B cell (primary cell): ENCODE data around the gene RIC3. TPM values are rescaled to one million over a fixed set of nuclear protein-coding genes. Genes with fewer than 3 reads are reported as not detected.

Experiments used
- ATAC-seq: fragments of 200-7000 bp; cut with Tn5 transposase; one replicate; pipeline ENCODE4 v1.10.0; 2021; ENCODE audit warnings: low read depth, mild to moderate bottlenecking, moderate number of reproducible peaks, moderate library complexity
- CTCF ChIA-PET: fragments of 350-600 bp; sonication (Branson Sonifier 250); formaldehyde crosslinking; loops from one replicate; lab custom pipeline; 2021; ENCODE audit warnings: antibody characterized with exemption, inconsistent platforms; lab: Charles Lee
- POLR2A ChIA-PET: fragments of 350-600 bp; sonication (Branson Sonifier 250); formaldehyde crosslinking; loops from one replicate; lab custom pipeline; 2021; ENCODE audit warnings: antibody characterized with exemption; lab: Charles Lee
- DNase-seq: peaks from one replicate; pipeline ENCODE4 v3.0.0; 2013
- H2AFZ ChIP-seq: 2 replicates; pipeline ENCODE4 v1.6.1; 2012; ENCODE audit warnings: mild to moderate bottlenecking, low read depth, low read length; ENCODE audit not compliant: insufficient read depth, poor library complexity, severe bottlenecking
- H3K27ac ChIP-seq, 2 donors: 1 replicate in 1 of 2; 2 replicates in 1 of 2; pipeline ENCODE4 v1.5.1; 2012 to 2013; ENCODE audit warnings: low read length in 2 of 2, mild to moderate bottlenecking in 2 of 2, moderate library complexity in 1 of 2
- H3K27me3 ChIP-seq, 4 experiments: fragments of 200-600 bp in 1 of 4; sonication (generic) in 1 of 4; replicated peaks in 1 of 4; 1 replicate in 2 of 4; 2 replicates in 2 of 4; pipeline versions ENCODE4 v1.6.1 to v1.7.0; 2013 to 2016; ENCODE audit warnings: low read length in 3 of 4, mild to moderate bottlenecking in 2 of 4, mixed read lengths in 1 of 4, moderate library complexity in 1 of 4; ENCODE audit not compliant: insufficient read depth in 4 of 4, control insufficient read depth in 3 of 4; ENCODE audit errors: control extremely low read depth in 1 of 4
- H3K36me3 ChIP-seq, 2 experiments: replicated peaks in 1 of 2; 1 replicate in 1 of 2; 2 replicates in 1 of 2; pipeline versions ENCODE4 v1.6.1 to v1.7.1; 2013; ENCODE audit warnings: low read length in 1 of 2; ENCODE audit not compliant: insufficient read depth in 2 of 2, control insufficient read depth in 1 of 2; ENCODE audit errors: control extremely low read depth in 1 of 2, extremely low read depth in 1 of 2
- H3K4me1 ChIP-seq, 2 donors: fragments of 200-600 bp in 1 of 2; sonication (generic) in 1 of 2; 1 replicate in 1 of 2; 2 replicates in 1 of 2; pipeline versions ENCODE4 v1.5.1 to v1.6.1; 2013 to 2017; ENCODE audit warnings: low read length in 2 of 2; ENCODE audit not compliant: control insufficient read depth in 2 of 2, insufficient read depth in 2 of 2
- H3K4me2 ChIP-seq: replicated peaks from 2 replicates; pipeline ENCODE3; 2012; ENCODE audit warnings: mild to moderate bottlenecking, low read depth, low read length; ENCODE audit not compliant: poor library complexity, severe bottlenecking
- H3K4me3 ChIP-seq, 5 experiments: fragments of 200-600 bp in 1 of 5; sonication (generic) in 1 of 5; 1 replicate in 3 of 5; 2 replicates in 2 of 5; pipeline versions ENCODE4 v1.5.1 to v1.7.0; 2011 to 2016; ENCODE audit warnings: low read length in 4 of 5, mild to moderate bottlenecking in 4 of 5, low read depth in 2 of 5, control low read depth in 1 of 5, moderate library complexity in 1 of 5; ENCODE audit not compliant: insufficient read depth in 1 of 5; ENCODE audit errors: control extremely low read depth in 1 of 5, extremely low read depth in 1 of 5
- H3K79me2 ChIP-seq: fragments of 200-600 bp; sonication (generic); one replicate; pipeline ENCODE4 v1.6.0; 2016; ENCODE audit warnings: low read length; ENCODE audit not compliant: control insufficient read depth, insufficient read depth
- H3K9ac ChIP-seq: fragments of 200-600 bp; sonication (generic); 2 replicates; pipeline ENCODE4 v1.6.1; 2017; ENCODE audit warnings: mild to moderate bottlenecking, low read length, moderate library complexity
- H3K9me3 ChIP-seq, 3 donors: one replicate each; pipeline versions ENCODE4 v1.6.1 to v1.7.1; 2013; ENCODE audit warnings: low read length in 2 of 3; ENCODE audit not compliant: control insufficient read depth in 2 of 3, insufficient read depth in 1 of 3; ENCODE audit errors: control extremely low read depth in 1 of 3
- H4K20me1 ChIP-seq: 2 replicates; pipeline ENCODE4 v1.6.0; 2012; ENCODE audit warnings: mild to moderate bottlenecking, low read length; ENCODE audit not compliant: insufficient read depth, control insufficient read depth, poor library complexity, severe bottlenecking
- H3K27ac Mint-ChIP-seq: one replicate; pipeline ENCODE4 v1.8.0; 2021; ENCODE audit warnings: mixed read lengths
- H3K27me3 Mint-ChIP-seq: one replicate; pipeline ENCODE4 v1.8.0; 2021; ENCODE audit warnings: mixed read lengths
- H3K4me1 Mint-ChIP-seq: one replicate; pipeline ENCODE4 v1.8.0; 2021; ENCODE audit warnings: mixed read lengths
- H3K4me3 Mint-ChIP-seq: one replicate; pipeline ENCODE4 v1.8.0; 2021; ENCODE audit warnings: mixed read lengths
- H3K9me3 Mint-ChIP-seq: one replicate; pipeline ENCODE4 v1.8.0; 2022; ENCODE audit warnings: mixed read lengths; ENCODE audit not compliant: insufficient read depth
- EZH2 ChIP-seq: IDR thresholded peaks from 2 replicates; pipeline ENCODE4 v1.6.1; 2012; ENCODE audit warnings: borderline replicate concordance, low read depth, mild to moderate bottlenecking, moderate library complexity, low read length; ENCODE audit not compliant: insufficient read depth, poor library complexity, severe bottlenecking
- WGBS: methylation state at CpG from one replicate; pipeline ENCODE4 v1.1.5; 2013; ENCODE audit warnings: missing lambda C conversion rate; ENCODE audit not compliant: insufficient coverage; 5-methylcytosine and 5-hydroxymethylcytosine counted together
- intact Hi-C: fragments of 100-400 bp; cut with micrococcal nuclease; formaldehyde crosslinking; loops from one replicate; pipeline ENCODE4 v1.10.0; 2022
- polyA plus RNA-seq: library from polyadenylated mRNA; depleted of rRNA; stranded (reverse); fragments of >200 nt; gene quantifications from 2 replicates; pipeline ENCODE4 v1.2.3, GENCODE V29; 2012
- total RNA-seq, 2 donors: library from RNA; stranded (reverse); fragments of 120-200 nt in 1 of 2; gene quantifications; 1 replicate in 1 of 2; 2 replicates in 1 of 2; pipeline versions ENCODE4 v1.2.3 to v1.2.4, GENCODE V29; 2013 to 2022
- TF ChIP-seq, protein P1 (sequence below): fragments of 200-600 bp; IDR thresholded peaks from one replicate; pipeline ENCODE4 v1.8.0; 2022; ENCODE audit warnings: antibody characterized with exemption, mild to moderate bottlenecking

The RIC3 gene
- total and polyA plus RNA-seq, 2 donors (not counting 1 experiment from before 2014, with no cell fraction given), result 62.4 to 74.6 TPM

DNA sequence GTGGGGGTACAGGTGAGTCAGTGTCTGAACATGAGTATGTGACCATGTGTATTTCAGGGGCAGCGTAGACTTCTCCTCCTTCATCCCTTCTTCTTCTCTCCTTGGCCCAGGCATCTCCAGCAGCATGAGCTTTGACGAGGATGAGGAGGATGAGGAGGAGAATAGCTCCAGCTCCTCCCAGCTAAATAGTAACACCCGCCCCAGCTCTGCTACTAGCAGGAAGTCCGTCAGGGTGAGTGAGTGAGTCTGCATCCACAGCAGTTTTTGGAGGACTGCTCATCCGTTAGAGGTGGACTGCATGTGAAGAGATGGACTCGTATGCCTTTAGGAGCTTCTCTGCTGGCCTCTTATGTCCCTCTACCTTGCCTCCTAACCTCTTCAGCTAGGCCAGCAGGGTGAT, 72.2 kb downstream of the RIC3 start:
- WGBS, result 82% methylated on average over 4 of the region's 6 CpGs
- H3K27ac Mint-ChIP-seq, result no peak overlapping the region
- Histone ChIP-seq H3K4me2 (no peak overlapping the region), H4K20me1 (no peaks in the 10 kb centered on the region), H3K79me2 (no peaks in the 10 kb centered on the region), H3K36me3 (no peaks in the 10 kb centered on the region), H2AFZ (no peak overlapping the region), H3K4me1 (peaks cover 0 to 5% of the 10 kb centered on the region in 2 donors), H3K9ac (no peak overlapping the region), H3K27me3 (no peaks in the 10 kb centered on the region), H3K4me3 (no peak overlapping the region), H3K27ac (no peak overlapping the region), H3K9me3 (no peaks in the 10 kb centered on the region)
- H3K27me3 Mint-ChIP-seq, result no peaks in the 10 kb centered on the region
- no peak overlapping the region for H3K4me3 Mint-ChIP-seq
- H3K9me3 Mint-ChIP-seq, result no peaks in the 10 kb centered on the region
- intact Hi-C loops, result no loop called here
- POLR2A ChIA-PET, result no interaction called here
- CTCF ChIA-PET, result interaction anchor here (0.9 to 6.9 kb wide), 5 partner anchors 8 to 999 kb away, joined by 5 to 121 read pairs (median 22); no protein-coding TSS in a partner anchor
- DNase-seq (no peak), ATAC-seq (no peak)
- TF ChIP-seq EZH2, result no peak
- TF ChIP-seq, protein P1, sequence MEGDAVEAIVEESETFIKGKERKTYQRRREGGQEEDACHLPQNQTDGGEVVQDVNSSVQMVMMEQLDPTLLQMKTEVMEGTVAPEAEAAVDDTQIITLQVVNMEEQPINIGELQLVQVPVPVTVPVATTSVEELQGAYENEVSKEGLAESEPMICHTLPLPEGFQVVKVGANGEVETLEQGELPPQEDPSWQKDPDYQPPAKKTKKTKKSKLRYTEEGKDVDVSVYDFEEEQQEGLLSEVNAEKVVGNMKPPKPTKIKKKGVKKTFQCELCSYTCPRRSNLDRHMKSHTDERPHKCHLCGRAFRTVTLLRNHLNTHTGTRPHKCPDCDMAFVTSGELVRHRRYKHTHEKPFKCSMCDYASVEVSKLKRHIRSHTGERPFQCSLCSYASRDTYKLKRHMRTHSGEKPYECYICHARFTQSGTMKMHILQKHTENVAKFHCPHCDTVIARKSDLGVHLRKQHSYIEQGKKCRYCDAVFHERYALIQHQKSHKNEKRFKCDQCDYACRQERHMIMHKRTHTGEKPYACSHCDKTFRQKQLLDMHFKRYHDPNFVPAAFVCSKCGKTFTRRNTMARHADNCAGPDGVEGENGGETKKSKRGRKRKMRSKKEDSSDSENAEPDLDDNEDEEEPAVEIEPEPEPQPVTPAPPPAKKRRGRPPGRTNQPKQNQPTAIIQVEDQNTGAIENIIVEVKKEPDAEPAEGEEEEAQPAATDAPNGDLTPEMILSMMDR, result no peak
- peaks cover 2% of the 10 kb centered on the region for H3K4me1 Mint-ChIP-seq

DNA sequence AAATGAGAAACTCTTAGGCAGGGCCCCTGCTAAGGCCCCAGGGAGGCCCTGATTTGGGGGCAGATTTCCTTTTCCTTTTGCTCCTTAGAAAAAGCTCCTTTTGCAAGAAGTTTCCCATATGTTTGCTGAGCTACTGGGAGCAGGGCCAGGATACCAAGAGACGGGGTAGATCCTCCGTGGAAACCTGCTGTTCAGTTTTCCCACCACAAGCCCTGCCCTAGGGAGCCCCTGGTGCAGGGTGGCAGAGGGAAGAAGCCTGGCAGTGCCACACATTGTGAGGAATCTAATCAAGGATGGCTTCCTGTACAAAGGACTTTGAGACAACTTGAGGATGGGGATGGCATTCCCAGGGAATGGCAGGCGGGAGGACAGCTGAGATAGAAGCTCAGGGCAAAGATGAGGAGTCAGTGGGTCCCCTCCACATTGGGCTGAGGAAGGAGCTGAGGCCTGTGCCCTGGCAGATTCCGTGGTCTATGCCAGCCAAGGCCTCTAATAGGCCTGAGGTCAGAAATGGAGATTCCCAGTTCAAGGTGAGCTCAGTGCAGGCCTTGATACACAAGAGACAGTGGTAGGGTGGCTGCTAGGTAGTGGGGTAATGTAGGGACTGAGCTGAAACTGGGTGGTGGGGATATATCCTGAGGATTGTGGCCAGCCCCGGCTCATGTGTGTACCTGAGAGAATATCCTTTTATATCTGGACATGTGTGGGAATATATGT, 72.9 kb downstream of the RIC3 start:
- no peaks in the 10 kb centered on the region for H3K27me3 Mint-ChIP-seq
- H2AFZ ChIP-seq, result no peak overlapping the region
- H3K79me2 ChIP-seq, result no peaks in the 10 kb centered on the region
- ATAC-seq (no peak), DNase-seq (no peak)
- H3K27me3 ChIP-seq, result no peaks in the 10 kb centered on the region
- H3K4me1 Mint-ChIP-seq, result peaks cover 2% of the 10 kb centered on the region
- intact Hi-C loops, result no loop called here
- no peak overlapping the region for H3K27ac ChIP-seq
- no peaks in the 10 kb centered on the region for H3K9me3 ChIP-seq
- H3K9me3 Mint-ChIP-seq, result no peaks in the 10 kb centered on the region
- no peaks in the 10 kb centered on the region for H3K36me3 ChIP-seq
- peaks cover 0 to 5% of the 10 kb centered on the region in 2 donors for H3K4me1 ChIP-seq
- ChIA-PET POLR2A (no interaction called here), CTCF (interaction anchor here (0.9 to 6.9 kb wide), 3 partner anchors 9 to 88 kb away, joined by 5 to 121 read pairs (median 85); no protein-coding TSS in a partner anchor)
- TF ChIP-seq, protein P1, result no peak
- TF ChIP-seq EZH2, result no peak
- no peak overlapping the region for H3K4me3 Mint-ChIP-seq
- no peak overlapping the region for H3K27ac Mint-ChIP-seq
- no peak overlapping the region for H3K4me2 ChIP-seq
- H3K4me3 ChIP-seq, result no peak overlapping the region
- WGBS, result 84% methylated on average over 5 of the region's 5 CpGs
- H3K9ac ChIP-seq, result no peak overlapping the region
- no peaks in the 10 kb centered on the region for H4K20me1 ChIP-seq
